Measurements from ENCODE around the gene AGA.

AGA gene

DNA sequence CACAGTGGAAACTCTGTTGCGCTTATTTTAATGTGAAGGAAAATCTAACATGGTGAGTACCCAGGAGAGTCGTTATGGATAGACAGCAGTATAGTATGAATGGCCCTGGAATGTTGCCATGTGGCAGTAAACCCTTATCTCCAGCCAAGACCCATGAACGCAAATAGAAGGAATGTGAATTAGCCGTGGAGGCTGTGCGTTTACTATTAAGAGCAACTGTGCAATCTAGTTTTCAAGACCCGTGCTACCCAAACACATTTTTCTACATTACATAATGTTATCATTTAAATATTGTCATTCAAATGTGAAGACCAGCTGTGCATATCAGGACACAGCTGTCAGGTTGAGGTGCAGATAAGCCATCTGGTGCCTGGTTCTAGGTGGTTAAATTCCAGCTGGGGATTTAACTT lies 13.3 kb upstream of the AGA start:
- no peak for ATAC-seq
- 0 out of 2 replicates have a peak, but pooled peaks have one; percentile 43 for TF ChIP-seq ISL1 (CRISPR knock-in tag; IDR thresholded peaks at IDR 0.05)
- TF ChIP-seq OSR1 (CRISPR knock-in tag; IDR thresholded peaks at IDR 0.05) = no peak
- no peak for TF ChIP-seq PPARA (CRISPR knock-in tag; IDR thresholded peaks at IDR 0.05; ENCODE audit: borderline replicate concordance)
- TF ChIP-seq ZFP3 (CRISPR knock-in tag; IDR thresholded peaks at IDR 0.05) = no peak

DNA sequence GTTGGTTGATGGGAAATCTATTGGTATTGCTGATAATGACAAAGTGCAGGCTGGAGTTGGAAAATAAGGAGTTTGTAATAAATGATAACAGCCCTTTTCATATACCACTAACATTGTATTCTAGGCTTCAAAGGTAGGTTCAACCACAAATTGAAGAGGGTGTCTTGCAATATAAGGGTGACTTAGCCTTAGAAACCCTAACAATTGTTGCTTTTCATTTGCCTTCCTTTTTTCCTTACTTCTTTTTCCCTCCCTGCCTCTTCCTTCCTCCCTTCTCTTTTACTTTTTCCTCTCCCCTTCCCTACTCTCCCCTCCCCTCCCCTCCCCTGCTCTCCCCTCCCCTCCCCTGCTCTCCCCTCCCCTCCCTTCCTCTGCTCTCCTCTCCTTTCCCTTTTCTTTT lies 10.9 kb upstream of the AGA start:
- no peak for ATAC-seq
- TF ChIP-seq CREB5 (CRISPR knock-in tag; IDR thresholded peaks at IDR 0.05; ENCODE audit: low read depth) (no peak), ZNF8 (CRISPR knock-in tag; IDR thresholded peaks at IDR 0.05) (no peak)

GRCh38 chr4:177451108-177451500 lies 8.9 kb upstream of the AGA start:
- TF ChIP-seq, protein P1, sequence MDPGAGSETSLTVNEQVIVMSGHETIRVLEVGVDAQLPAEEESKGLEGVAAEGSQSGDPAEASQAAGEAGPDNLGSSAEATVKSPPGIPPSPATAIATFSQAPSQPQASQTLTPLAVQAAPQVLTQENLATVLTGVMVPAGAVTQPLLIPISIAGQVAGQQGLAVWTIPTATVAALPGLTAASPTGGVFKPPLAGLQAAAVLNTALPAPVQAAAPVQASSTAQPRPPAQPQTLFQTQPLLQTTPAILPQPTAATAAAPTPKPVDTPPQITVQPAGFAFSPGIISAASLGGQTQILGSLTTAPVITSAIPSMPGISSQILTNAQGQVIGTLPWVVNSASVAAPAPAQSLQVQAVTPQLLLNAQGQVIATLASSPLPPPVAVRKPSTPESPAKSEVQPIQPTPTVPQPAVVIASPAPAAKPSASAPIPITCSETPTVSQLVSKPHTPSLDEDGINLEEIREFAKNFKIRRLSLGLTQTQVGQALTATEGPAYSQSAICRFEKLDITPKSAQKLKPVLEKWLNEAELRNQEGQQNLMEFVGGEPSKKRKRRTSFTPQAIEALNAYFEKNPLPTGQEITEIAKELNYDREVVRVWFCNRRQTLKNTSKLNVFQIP (CRISPR knock-in tag; IDR thresholded peaks at IDR 0.05; ENCODE audit: borderline replicate concordance, low read depth) = no peak
- TF ChIP-seq OSR1 (CRISPR knock-in tag; IDR thresholded peaks at IDR 0.05) (no peak), ZC3H10 (CRISPR knock-in tag; IDR thresholded peaks at IDR 0.05) (no peak), ZNF70 (CRISPR knock-in tag; IDR thresholded peaks at IDR 0.05) (no peak), ESRRG (CRISPR knock-in tag; IDR thresholded peaks at IDR 0.05) (no peak), ZNF565 (CRISPR knock-in tag; conservative IDR thresholded peaks at IDR 0.05; ENCODE audit: low read depth) (no peak), ZFP3 (CRISPR knock-in tag; IDR thresholded peaks at IDR 0.05) (no peak), ZFP30 (CRISPR knock-in tag; IDR thresholded peaks at IDR 0.05) (no peak), ISL1 (CRISPR knock-in tag; IDR thresholded peaks at IDR 0.05) (no peak), CREB5 (CRISPR knock-in tag; IDR thresholded peaks at IDR 0.05; ENCODE audit: low read depth) (no peak), CSRNP3 (CRISPR knock-in tag; IDR thresholded peaks at IDR 0.05) (no peak), GLIS3 (CRISPR knock-in tag; IDR thresholded peaks at IDR 0.05) (no peak), TCF4 (CRISPR knock-in tag; IDR thresholded peaks at IDR 0.05; ENCODE audit: borderline replicate concordance) (no peak), PPARA (CRISPR knock-in tag; IDR thresholded peaks at IDR 0.05; ENCODE audit: borderline replicate concordance) (no peak), TSHZ2 (CRISPR knock-in tag; IDR thresholded peaks at IDR 0.05) (no peak), TOX (CRISPR knock-in tag; IDR thresholded peaks at IDR 0.05; ENCODE audit: borderline replicate concordance) (no peak), CSDC2 (CRISPR knock-in tag; IDR thresholded peaks at IDR 0.05) (no peak), PATZ1 (CRISPR knock-in tag; IDR thresholded peaks at IDR 0.05; ENCODE audit: borderline replicate concordance) (no peak)
- no peak for ATAC-seq
